RCC 7860 (cell line): ENCODE data around the gene EPHB2.
"Not testable (repeated sequence)": the region's sequence is repeated elsewhere in the genome, so short reads cannot be mapped to it uniquely, and the experiment has no call there.

Source experiments
- DNase-seq: peaks from one replicate; pipeline ENCODE4 v3.0.0-alpha.2; 2015; ENCODE audit warnings: low spot score
- FAIRE-seq: peaks from 2 replicates; lab custom pipeline; 2012; peaks lifted over from hg19 to GRCh38; lab: Jason Lieb, UNC

Gene EPHB2

GRCh38 chr1:22831729-22832413 lies 121.2 kb downstream of the EPHB2 start:
- DNase-seq, result peak; percentile 94
- peak; percentile 95 for FAIRE-seq

GRCh38 chr1:22832414-22832786 lies 121.8 kb downstream of the EPHB2 start:
- DNase-seq, result peak; percentile 80
- FAIRE-seq, result no peak

- no peak for FAIRE-seq
- no peak for DNase-seq
These were observed 123.1 kb downstream of the EPHB2 start for GRCh38 chr1:22833699-22834098.

GRCh38 chr1:22834420-22834819 lies 123.8 kb downstream of the EPHB2 start:
- not testable (repeated sequence) for FAIRE-seq, DNase-seq

GRCh38 chr1:22835636-22836319 lies 125.1 kb downstream of the EPHB2 start:
- DNase-seq, result no peak
- no peak for FAIRE-seq

- no peak for DNase-seq
- FAIRE-seq, result no peak
These were observed 126.2 kb downstream of the EPHB2 start for GRCh38 chr1:22836850-22837249.

- no peak for DNase-seq
- no peak for FAIRE-seq
These were observed 126.7 kb downstream of the EPHB2 start for GRCh38 chr1:22837332-22837731.

- no peak for DNase-seq
- no peak for FAIRE-seq
These were observed 128.3 kb downstream of the EPHB2 start for GRCh38 chr1:22838965-22839364.

- DNase-seq, result no peak
- no peak for FAIRE-seq
These were observed 129.2 kb downstream of the EPHB2 start for GRCh38 chr1:22839806-22840205.

GRCh38 chr1:22841142-22841541 lies 130.5 kb downstream of the EPHB2 start:
- FAIRE-seq (no peak), DNase-seq (no peak)

- FAIRE-seq (no peak), DNase-seq (no peak)
These were observed 131.2 kb downstream of the EPHB2 start for GRCh38 chr1:22841860-22842281.

- not testable (repeated sequence) for DNase-seq, FAIRE-seq
These were observed 133.0 kb downstream of the EPHB2 start for GRCh38 chr1:22843441-22844183.

GRCh38 chr1:22844621-22845020 lies 134.0 kb downstream of the EPHB2 start:
- FAIRE-seq (no peak), DNase-seq (no peak)

- FAIRE-seq (no peak), DNase-seq (no peak)
These were observed 134.8 kb downstream of the EPHB2 start for GRCh38 chr1:22845398-22845935.

- FAIRE-seq (no peak), DNase-seq (no peak)
These were observed 135.8 kb downstream of the EPHB2 start for GRCh38 chr1:22846458-22846857.

- DNase-seq (no peak), FAIRE-seq (no peak)
These were observed 136.6 kb downstream of the EPHB2 start for GRCh38 chr1:22847249-22847648.

GRCh38 chr1:22847709-22848108 lies 137.1 kb downstream of the EPHB2 start:
- DNase-seq (no peak), FAIRE-seq (no peak)

GRCh38 chr1:22848405-22848804 lies 137.8 kb downstream of the EPHB2 start:
- DNase-seq, result no peak
- FAIRE-seq, result no peak

- DNase-seq (no peak), FAIRE-seq (no peak)
These were observed 139.1 kb downstream of the EPHB2 start for GRCh38 chr1:22849770-22850169.

GRCh38 chr1:22850281-22850680 lies 139.6 kb downstream of the EPHB2 start:
- FAIRE-seq (no peak), DNase-seq (no peak)

- no peak for DNase-seq
- FAIRE-seq, result no peak
These were observed 140.0 kb downstream of the EPHB2 start for GRCh38 chr1:22850681-22851080.

GRCh38 chr1:22851517-22851916 lies 140.9 kb downstream of the EPHB2 start:
- DNase-seq (no peak), FAIRE-seq (no peak)
